ENCODE results near the gene GLIPR2.
"Not testable (repeated sequence)": the region's sequence is repeated elsewhere in the genome, so short reads cannot be mapped to it uniquely, and the experiment has no call there.

Gene GLIPR2

DNA sequence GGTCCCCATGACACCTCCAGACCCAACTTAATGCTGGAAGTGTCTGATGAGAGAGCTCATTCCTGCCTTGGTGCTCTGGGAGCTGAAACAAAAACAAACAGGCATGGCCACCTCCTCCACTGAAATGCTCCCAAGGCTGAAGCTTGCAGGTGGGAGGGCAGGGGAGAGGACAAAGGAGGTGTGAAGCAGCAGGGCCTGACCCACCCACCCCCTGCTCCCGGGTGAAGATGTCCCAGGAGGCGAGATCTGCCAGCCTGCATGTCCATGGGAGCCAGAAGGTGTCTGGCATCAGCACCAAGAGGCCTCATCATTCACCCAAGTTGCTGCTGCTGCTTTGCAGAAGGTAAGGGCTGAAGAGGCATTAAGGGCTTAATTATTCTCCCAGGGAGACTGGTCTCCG, 28.5 kb downstream of the GLIPR2 start:
- no peak for DNase-seq

DNA sequence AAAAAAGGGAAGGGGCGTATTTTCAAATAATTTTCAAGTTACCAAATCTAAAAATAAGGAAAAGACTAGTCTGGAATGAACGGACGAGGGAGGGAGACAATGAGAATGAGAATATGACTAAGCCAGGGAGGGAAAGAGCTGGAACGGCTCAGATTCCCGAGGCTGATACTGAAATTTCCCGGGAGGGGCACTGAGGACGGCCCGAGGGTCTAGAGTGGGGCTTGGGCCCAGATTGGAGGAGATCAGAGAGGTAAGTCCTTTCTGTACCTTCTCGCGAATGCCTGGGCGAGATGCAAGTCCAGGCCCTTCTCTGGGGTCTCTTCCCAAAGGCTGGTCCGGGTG, 29.3 kb downstream of the GLIPR2 start:
- no peak for DNase-seq

DNA sequence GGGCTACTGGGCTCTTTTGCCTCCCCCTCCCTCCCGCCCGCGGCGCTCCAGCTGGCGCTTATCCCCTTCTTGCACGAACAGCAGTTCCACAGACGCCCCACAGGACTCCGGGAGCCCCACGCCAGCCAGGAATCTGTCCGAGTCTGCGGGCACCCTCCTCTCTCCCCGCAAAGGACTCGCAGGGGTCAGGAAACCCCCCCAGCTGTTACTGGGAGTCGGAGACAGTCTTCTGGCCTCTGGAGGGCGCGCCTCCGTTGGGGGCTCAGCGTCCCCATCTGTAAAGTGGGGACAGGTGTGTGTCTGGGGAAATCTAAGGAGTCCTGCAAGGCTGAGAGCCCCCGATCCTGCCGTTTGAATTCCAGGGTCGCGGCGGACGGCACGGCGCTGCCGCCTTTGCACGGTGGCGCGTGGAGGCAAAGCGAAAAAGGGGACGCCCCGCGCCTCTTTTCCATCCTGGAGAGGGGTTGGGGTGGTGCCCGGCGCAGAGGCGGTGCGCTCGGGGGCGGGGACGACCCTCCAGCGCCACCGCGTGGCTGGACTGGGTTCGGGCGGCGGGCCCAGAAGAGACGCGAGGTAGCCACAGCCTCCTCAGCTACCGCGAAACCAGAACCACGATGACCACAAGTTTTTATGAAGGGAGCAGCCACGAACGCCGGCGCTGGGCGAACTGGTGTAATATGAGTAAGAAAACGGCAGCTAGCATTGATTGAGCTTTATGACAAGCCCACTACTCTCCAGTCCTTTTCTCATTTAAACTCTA, 29.8 kb downstream of the GLIPR2 start:
- DNase-seq, result peak; percentile 85

- DNase-seq, result no peak
These were observed 32.6 kb downstream of the GLIPR2 start, which contains the start of gene CCIN for GRCh38 chr9:36169166-36169565. Gene CCIN (plus strand): TSS chr9:36169388. CDS start chr9:36169503, 115 bp downstream.

- DNase-seq, result no peak
These were observed 33.2 kb downstream of the GLIPR2 start for GRCh38 chr9:36169708-36170107.

- no peak for DNase-seq
These were observed 34.0 kb downstream of the GLIPR2 start for GRCh38 chr9:36170531-36170930.

DNA sequence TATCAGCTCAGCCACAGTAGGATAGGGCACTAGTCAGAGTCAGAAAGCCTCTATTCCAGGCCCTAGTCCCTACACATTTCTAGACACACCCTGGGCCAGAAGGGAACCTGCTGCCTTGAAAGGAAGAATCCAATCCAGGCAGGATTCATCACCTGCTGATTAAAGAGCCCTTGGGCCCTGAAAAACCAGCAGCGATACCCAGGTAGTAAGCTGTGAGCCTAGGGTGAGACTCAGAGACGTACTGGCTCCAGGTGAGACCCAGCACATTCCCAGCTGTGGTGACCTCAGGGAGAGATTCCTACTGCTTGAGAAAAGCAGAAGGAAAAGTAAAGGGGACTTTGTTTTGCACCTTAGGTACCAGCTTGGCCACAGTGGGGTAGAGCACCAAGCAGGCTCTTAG, 37.3 kb downstream of the GLIPR2 start:
- no peak for DNase-seq

DNA sequence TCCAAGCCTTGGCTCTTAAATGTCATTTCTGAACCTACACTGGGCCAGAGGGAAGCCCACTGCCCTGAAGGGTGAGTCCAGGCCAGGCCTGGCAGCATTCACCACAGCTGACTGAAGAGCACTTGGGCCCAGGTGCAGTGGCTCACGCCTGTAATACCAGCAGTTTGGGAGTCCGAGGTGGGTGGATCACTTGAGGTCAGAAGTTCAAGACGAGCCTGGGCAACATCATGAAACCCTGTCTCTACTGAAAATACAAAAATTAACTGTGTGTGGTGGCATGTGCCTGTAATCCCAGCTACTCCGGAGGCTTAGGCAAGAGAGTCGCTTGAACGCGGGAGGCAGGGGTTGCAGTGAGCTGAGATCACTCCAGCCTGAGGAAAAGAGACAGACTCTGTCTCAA, 37.7 kb downstream of the GLIPR2 start:
- no peak for DNase-seq

DNA sequence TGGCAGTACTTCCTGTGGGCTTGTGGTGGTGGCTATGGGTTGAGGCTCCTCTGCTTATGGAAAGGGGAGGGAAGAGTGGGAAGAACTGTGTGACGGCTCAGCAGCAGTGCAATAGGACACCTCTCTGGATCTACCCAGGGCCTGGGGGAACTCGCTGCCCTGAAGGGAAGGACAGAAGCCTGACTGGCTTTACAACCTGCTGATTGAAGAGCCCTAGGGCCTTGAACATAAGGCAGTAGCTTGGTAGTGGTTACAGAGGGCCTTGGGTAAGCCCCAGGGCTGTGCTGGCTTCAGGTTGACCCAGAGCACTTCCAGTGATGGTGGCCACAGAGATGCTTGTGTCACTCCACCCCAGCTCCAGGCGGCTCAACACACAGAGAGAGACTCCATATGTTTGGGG, 38.2 kb downstream of the GLIPR2 start:
- DNase-seq, result no peak

- not testable (repeated sequence) for DNase-seq
These were observed 38.7 kb downstream of the GLIPR2 start for GRCh38 chr9:36175209-36175608.

GRCh38 chr9:36176496-36176895, 40.0 kb downstream of the GLIPR2 start:
- not testable (repeated sequence) for DNase-seq

DNA sequence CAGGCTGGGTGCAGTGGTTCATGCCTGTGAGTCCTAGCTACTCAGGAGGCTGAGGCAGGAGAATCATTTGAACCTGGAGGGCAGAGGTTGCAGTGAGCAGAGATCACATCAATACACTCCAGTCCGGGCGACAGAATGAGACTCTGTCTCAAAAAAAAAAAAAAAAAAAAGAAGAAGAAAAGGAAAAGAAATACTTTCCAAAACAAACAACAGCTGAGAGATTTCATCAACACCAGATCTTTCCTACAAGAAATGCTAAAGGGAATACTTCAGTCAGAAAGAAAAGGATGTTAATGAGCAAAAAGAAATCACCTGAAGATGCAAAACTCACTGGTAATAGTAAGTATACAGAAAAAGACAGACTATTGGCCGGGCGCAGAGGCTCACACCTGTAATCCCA, 41.0 kb downstream of the GLIPR2 start:
- no peak for DNase-seq

DNA sequence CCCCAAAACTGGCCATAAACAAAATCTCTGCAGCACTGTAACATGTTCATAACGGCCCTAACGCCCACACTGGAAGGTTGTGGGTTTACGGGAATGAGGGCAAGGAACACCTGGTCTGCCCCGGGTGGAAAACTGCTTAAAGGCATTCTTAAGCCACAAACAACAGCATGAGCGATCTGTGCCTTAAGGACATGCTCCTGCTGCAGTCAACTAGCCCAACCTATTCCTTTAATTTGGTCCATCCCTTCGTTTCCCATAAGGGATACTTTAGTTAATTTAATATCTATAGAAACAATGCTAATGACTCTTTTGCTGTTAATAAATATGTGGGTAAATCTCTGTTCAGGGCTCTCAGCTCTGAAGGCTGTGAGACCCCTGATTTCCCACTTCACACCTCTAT, 43.7 kb downstream of the GLIPR2 start:
- not testable (repeated sequence) for DNase-seq

DNA sequence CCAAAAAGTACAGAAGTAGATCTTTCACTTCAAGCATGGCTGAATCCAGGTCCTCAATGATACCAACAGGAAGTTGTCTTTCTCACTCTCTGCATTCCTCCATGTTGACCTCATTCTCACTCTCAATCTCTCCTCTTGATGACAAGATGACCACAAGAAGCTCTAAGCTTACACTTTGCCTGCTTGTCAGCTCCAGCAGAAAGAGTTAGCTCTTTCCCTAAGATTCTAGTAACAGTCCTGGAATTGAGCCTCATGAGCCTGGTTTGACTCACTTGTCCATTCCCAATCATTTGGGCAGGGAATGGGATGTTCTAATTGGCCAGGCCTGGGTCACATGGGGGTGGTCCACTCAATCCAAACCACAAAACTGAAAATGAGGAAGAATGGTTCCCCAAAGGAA, 50.9 kb downstream of the GLIPR2 start:
- DNase-seq, result no peak

DNA sequence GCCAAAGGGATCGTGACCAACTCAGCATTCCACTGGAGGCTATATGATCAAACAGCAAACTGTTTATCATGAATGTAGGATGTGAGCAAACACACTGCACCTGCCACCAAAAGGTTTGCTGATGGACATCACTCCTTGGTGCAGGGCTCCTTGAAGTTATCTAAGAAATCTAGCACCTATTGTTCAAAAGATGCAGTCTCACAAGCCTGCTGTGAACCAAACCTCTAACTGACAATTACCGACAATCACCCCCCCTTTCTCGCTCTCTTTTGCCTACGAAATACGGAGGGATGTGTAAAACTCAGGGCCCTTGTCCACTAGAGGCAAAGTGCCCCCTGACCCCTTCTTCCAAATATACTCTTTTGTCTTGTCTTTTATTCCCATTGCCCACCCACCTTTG, 51.7 kb downstream of the GLIPR2 start:
- DNase-seq, result no peak

DNA sequence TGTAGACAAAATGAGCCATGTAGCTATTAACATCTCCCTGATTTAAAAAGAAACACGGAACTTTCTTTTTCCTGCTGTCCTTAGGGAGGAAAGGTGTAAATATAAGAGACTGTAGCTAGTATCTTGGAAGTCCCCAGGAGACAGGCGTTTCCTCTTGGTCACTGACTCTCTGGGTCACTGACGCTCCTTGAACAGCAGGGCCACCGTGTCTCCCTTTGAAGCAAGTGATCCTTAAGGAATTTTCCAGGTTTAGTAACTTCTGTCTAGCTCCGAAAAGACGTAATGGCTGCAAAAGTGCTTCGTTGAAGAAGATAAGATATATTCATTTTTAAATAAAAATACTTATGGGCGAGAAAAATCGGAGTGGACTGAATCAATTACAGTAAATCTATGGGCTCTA, 53.4 kb downstream of the GLIPR2 start:
- peak; percentile 32 for DNase-seq

DNA sequence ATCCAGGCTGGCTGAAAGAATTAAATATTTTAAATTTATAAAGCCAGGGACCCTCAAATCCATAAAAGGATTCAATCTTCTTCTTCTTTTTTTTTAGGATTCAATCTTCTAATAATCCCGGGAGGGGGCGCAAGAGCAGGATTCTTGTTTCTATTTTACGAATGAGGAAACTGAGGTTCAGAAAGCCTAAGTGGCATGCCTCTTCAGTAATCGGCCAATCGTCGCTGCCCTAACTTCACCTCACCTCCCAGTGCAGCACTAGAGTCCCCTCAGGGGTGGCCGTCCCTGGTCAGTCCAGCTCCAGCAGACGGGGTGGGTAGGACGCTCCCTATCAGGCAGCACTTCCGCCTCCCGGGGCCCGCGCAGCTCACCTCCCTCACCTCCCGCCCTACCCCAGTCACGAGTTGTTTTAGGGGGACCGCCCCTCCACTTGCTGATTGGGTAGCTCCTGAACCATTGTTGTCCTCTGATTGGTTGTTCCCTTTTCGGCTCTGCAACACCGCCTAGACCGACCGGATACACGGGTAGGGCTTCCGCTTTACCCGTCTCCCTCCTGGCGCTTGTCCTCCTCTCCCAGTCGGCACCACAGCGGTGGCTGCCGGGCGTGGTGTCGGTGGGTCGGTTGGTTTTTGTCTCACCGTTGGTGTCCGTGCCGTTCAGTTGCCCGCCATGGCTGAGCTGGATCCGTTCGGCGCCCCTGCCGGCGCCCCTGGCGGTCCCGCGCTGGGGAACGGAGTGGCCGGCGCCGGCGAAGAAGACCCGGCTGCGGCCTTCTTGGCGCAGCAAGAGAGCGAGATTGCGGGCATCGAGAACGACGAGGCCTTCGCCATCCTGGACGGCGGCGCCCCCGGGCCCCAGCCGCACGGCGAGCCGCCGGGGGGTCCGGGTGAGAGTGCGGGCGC, 54.1 kb downstream of the GLIPR2 start, which contains the start of gene CLTA:
TSS of gene CLTA (plus strand) at position 534 of the 902 bp plus-strand sequence. CDS start at position 670, 136 bp downstream.
- DNase-seq, result peak; percentile 100

- peak; percentile 61 for DNase-seq
These were observed 54.7 kb downstream of the GLIPR2 start for GRCh38 chr9:36191290-36191645.

DNA sequence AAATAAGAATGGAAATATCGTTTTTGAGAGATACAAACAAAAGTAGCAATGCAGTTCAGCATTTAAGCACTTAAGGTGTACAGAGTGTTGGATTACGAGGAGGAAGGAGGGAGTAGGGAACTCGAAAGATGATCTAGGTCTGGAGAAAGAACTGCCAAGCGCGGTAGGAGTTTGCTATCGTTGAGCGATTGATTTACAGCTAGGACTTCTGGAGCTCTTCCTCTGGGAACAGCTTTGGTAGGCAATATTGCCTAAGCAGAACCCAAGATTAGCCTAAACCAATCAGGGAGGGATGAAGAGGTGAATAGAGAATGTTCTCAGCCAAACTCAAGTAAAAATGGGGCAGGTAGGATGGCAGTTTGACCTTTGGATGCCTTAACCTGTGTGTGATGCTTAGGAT, 55.2 kb downstream of the GLIPR2 start:
- DNase-seq, result peak; percentile 32

DNA sequence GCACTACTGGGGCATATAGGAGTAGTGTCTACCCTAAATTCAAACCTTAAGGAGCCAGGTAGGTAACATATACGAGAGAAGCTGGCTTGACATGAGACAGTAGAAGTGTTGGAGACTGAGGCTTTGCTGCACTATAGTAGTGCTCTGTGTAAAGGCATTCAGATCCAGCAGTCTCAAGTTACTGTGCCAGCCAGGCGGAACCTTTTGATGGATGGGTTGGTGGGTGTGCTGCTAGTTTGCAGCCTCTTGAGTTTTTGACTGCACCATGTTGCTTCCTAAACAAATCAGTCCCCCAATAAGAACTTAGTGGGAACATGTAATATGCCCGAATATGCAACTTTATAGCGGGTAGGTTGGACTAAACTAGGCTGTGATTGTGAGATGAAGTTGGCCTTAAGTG, 55.7 kb downstream of the GLIPR2 start:
- no peak for DNase-seq

GRCh38 chr9:36193023-36193422, 56.5 kb downstream of the GLIPR2 start:
- DNase-seq, result no peak

DNA sequence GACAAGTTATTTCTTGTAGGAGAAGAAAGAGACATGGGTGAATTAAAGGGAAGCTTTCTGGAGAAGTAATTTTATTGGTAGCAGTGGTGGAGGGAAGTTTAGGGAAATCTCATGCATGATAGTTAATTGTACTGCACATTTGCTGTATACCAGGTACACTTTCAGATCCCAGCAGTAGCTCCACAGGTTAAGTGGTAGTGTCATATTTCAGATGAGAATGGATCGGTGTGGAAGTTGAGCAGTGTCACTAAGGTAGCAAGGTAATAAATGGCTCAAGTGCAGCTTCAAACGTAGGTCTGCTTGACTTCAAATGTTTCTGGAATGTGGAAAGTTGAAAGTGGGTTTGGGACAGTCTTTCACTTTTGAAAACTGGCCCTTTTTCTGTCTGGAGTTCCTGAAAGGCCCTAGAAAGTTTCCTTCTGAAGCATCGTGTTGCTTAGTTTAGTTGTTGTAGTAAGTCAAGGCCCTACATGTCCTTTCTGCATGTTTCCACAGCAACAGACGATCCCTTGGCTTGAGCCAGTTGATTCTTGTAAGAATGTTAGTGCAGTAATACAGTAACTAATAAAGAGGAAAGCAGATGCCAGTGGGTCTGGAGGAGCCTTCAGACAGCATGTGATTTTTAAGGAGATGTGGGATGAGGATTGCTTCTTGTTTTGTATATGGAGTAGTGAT, 57.9 kb downstream of the GLIPR2 start:
- no peak for DNase-seq

DNA sequence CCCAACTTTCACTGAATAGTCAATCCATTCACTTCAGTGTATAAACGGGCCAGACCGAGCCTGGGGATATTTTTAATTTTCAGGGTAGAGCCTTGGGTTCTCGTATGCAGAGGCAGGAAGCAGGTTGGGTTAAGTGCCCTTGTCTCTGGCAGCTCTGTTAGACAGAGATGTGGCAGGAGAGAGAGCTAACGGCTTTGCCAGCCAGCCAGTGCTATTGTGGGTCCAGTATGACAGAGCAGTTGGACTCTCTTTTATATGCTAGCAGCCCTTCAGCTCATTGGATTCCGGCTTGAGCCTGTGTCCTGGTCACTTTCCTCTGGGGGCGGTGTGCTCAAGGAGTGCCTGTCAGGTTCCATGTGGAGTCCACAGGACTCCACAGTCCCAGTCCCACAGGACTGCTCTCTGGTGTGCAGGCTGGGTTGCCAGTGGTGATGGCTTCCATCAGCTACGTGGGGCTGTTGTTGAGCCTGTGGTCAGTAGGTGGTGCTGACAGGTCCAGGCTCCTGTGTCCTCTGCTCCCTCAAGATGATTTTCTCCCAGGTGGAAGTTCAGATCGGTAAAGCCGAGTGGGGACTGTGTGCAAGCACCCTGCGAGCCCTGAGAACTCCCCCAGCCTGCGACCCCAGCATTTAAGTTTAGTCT, 68.5 kb downstream of the GLIPR2 start:
- no peak for DNase-seq
